Small intestine (tissue), 16 donors: ENCODE measurements around the gene SP3. TPM values are rescaled to one million over a fixed set of nuclear protein-coding genes. Genes with fewer than 3 reads are reported as not detected.
A peak's percentile ranks its signal among the peaks of the same experiment; 100 is the strongest.

Experiments
- DNase-seq, 2 donors: peaks; one replicate each; pipeline versions ENCODE4 v3.0.0 to v3.0.0-alpha.2; 2013
- FAIRE-seq: peaks from 2 replicates; lab custom pipeline; 2012; peaks lifted over from hg19 to GRCh38; lab: Jason Lieb, UNC
- H3K27ac ChIP-seq, 3 donors: one replicate each; pipeline ENCODE4 v1.5.1; 2013; ENCODE audit warnings: low read length in 2 of 3, mild to moderate bottlenecking in 2 of 3, control low read depth in 1 of 3, inconsistent platforms in 1 of 3, low read depth in 1 of 3, moderate library complexity in 1 of 3
- H3K27me3 ChIP-seq, 3 donors: one replicate each; pipeline ENCODE4 v1.6.1; 2013; ENCODE audit warnings: low read length in 3 of 3, inconsistent platforms in 1 of 3; ENCODE audit not compliant: control insufficient read depth in 3 of 3, insufficient read depth in 3 of 3
- H3K36me3 ChIP-seq, 3 donors: one replicate each; pipeline ENCODE4 v1.6.1; 2013; ENCODE audit warnings: low read length in 3 of 3, inconsistent platforms in 1 of 3, low read depth in 1 of 3, mild to moderate bottlenecking in 1 of 3, moderate library complexity in 1 of 3; ENCODE audit not compliant: control insufficient read depth in 3 of 3, insufficient read depth in 2 of 3
- H3K4me1 ChIP-seq, 3 donors: one replicate each; pipeline ENCODE4 v1.6.1; 2013; ENCODE audit warnings: low read length in 2 of 3, inconsistent platforms in 1 of 3, low read depth in 1 of 3, mild to moderate bottlenecking in 1 of 3, moderate library complexity in 1 of 3; ENCODE audit not compliant: control insufficient read depth in 3 of 3, insufficient read depth in 2 of 3
- H3K4me3 ChIP-seq, 3 donors: one replicate each; pipeline ENCODE4 v1.5.1; 2013; ENCODE audit warnings: low read length in 3 of 3, control low read depth in 1 of 3, inconsistent platforms in 1 of 3, low read depth in 1 of 3, mild to moderate bottlenecking in 1 of 3, moderate library complexity in 1 of 3
- H3K9me3 ChIP-seq, 2 donors: one replicate each; pipeline ENCODE4 v1.6.1; 2013; ENCODE audit warnings: low read depth in 1 of 2, low read length in 1 of 2; ENCODE audit not compliant: control insufficient read depth in 2 of 2, insufficient read depth in 1 of 2
- WGBS, 3 donors: extraction: QIAGEN DNeasy Blood & Tissue Kit; methylation state at CpG; one replicate each; pipeline ENCODE4 v1.1.7; 2013; 5-methylcytosine and 5-hydroxymethylcytosine counted together
- long read RNA-seq, 10 donors: transcript quantifications; one replicate each; lab custom pipeline, GENCODE V29; 2026
- polyA plus RNA-seq, 4 donors: library from polyadenylated mRNA; stranded (reverse) in 3 of 4; unstranded in 1 of 4; fragments of 200-250 nt in 3 of 4; fragments of 120-200 nt in 1 of 4; gene quantifications; one replicate each; pipeline versions ENCODE4 v1.2.1 to v1.2.3, GENCODE V29; 2013
- donor health status: healthy with polysubstance abuse.
- donor health status: control.
- donor health status: control.
- donor health status: Bipolar disorder and iron deficiency.
- donor health status: healthy.

SP3 gene
- 10 to 100 TPM; 15.0 to 79.8 (median 19.1) TPM for polyA plus RNA-seq
- long read RNA-seq, donor 1 = 0 reads
- long read RNA-seq, donor 2, full-length matches to known transcripts = 4 of 4 reads
- long read RNA-seq, donor 2, partial matches to known transcripts = 0 of 4 reads
- long read RNA-seq, donor 2, other reads (novel, unspliced or antisense) = 0 of 4 reads
- long read RNA-seq, donor 3, full-length matches to known transcripts = 5 of 5 reads
- long read RNA-seq, donor 3, partial matches to known transcripts = 0 of 5 reads
- long read RNA-seq, donor 3, other reads (novel, unspliced or antisense) = 0 of 5 reads
- long read RNA-seq, donor 4, full-length matches to known transcripts = 1 of 1 reads
- long read RNA-seq, donor 4, partial matches to known transcripts = 0 of 1 reads
- long read RNA-seq, donor 4, other reads (novel, unspliced or antisense) = 0 of 1 reads
- long read RNA-seq, donor 5, full-length matches to known transcripts = 1 of 1 reads
- long read RNA-seq, donor 5, partial matches to known transcripts = 0 of 1 reads
- long read RNA-seq, donor 5, other reads (novel, unspliced or antisense) = 0 of 1 reads
- long read RNA-seq, donor 6, partial matches to known transcripts = 7 of 11 reads
- long read RNA-seq, donor 6, other reads (novel, unspliced or antisense) = 0 of 11 reads
- long read RNA-seq, donor 7 = 0 reads
- long read RNA-seq, donor 8 = 0 reads
- long read RNA-seq, donor 9, partial matches to known transcripts = 0 of 1 reads
- long read RNA-seq, donor 9, other reads (novel, unspliced or antisense) = 0 of 1 reads
- long read RNA-seq, donor 10, transcript SP3-203 (5 exons, 3,937 nt) = major isoform, 8 of 31 reads
- long read RNA-seq, donor 10, partial matches to known transcripts = 23 of 31 reads
- long read RNA-seq, donor 10, other reads (novel, unspliced or antisense) = 0 of 31 reads

DNA sequence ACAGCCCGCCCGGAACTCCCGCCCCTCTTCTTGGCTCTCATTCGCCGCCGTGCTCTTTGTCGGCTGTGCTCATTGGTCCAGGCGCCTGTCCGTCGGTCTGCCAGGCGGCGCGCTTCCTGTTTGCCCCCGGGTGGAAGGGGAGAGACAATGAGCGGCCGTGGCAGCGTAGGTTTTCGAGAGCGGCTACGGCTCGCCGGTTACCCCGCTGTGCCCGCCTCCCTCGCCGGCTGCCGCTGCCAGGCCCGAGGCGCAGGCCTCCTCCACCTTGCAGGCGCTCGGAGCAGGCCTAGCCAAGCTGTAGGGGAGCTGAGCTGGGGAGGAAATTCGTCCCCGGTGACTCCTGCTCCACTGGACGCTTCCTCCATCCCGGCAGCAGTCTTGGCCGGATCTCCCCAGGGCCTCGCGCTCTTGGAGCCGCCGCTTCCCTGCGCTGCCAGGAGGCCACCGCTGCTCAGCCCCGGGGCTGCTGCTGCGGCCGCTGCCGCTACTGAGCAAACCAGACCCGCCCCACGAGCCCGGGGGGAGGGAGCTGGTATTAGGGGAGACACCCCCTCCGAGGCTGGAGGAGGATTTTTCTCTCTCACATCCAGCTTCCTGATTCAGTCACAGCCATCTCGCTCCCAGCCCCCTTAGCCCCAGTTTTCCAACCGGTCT is at the start of gene SP3:
SP3 (minus strand) TSS at position 2 of the 654 bp plus-strand sequence. CDS start 202 bp downstream, outside the sequence.
- WGBS, 3 donors = 0 to 1% (median 0%) methylated on average over 41 to 52 of the region's 52 CpGs
- H3K9me3 ChIP-seq = no peaks in the 10 kb centered on the region
- DNase-seq (peak; percentile 98), FAIRE-seq (no peak)
- peak within 1 kb of the TSS; percentile 93 to 100 (median 98) for H3K4me3 ChIP-seq
- peaks cover 0 to 26% (median 2%) of the 10 kb centered on the region in 3 donors for H3K4me1 ChIP-seq
- H3K27me3 ChIP-seq = no peaks in the 10 kb centered on the region
- H3K27ac ChIP-seq = peak within 1 kb of the TSS; percentile 85 to 100 (median 98)
- H3K36me3 ChIP-seq = peaks cover 0 to 3% (median 1%) of the 10 kb centered on the region in 3 donors

- H3K27ac ChIP-seq = peak overlapping the region in 1 of 3 donors; percentile 4
- H3K27me3 ChIP-seq = no peaks in the 10 kb centered on the region
- no peaks in the 10 kb centered on the region for H3K36me3 ChIP-seq
- FAIRE-seq (no peak), DNase-seq (no peak)
- no peak overlapping the region for H3K4me3 ChIP-seq
- no peaks in the 10 kb centered on the region for H3K9me3 ChIP-seq
- WGBS, 3 donors = 80 to 92% (median 89%) methylated on average over 2 of the region's 2 CpGs
- H3K4me1 ChIP-seq = peaks cover 0 to 28% (median 12%) of the 10 kb centered on the region in 3 donors
Measured at GRCh38 chr2:174014699-174015070, 49.5 kb upstream of the SP3 start.

- WGBS, 3 donors = 77 to 91% (median 90%) methylated on average over 6 of the region's 6 CpGs
- FAIRE-seq (no peak), DNase-seq (no peak)
- peak overlapping the region in 2 of 3 donors; percentile 79 to 87 for H3K27ac ChIP-seq
- H3K27me3 ChIP-seq = no peaks in the 10 kb centered on the region
- no peaks in the 10 kb centered on the region for H3K9me3 ChIP-seq
- H3K36me3 ChIP-seq = no peaks in the 10 kb centered on the region
- H3K4me3 ChIP-seq = no peak overlapping the region
- peaks cover 0 to 28% (median 12%) of the 10 kb centered on the region in 3 donors for H3K4me1 ChIP-seq
Measured at GRCh38 chr2:174014011-174014698, 49.0 kb upstream of the SP3 start.

GRCh38 chr2:174013315-174013751 is 48.2 kb upstream of the SP3 start:
- no peak for FAIRE-seq

DNA sequence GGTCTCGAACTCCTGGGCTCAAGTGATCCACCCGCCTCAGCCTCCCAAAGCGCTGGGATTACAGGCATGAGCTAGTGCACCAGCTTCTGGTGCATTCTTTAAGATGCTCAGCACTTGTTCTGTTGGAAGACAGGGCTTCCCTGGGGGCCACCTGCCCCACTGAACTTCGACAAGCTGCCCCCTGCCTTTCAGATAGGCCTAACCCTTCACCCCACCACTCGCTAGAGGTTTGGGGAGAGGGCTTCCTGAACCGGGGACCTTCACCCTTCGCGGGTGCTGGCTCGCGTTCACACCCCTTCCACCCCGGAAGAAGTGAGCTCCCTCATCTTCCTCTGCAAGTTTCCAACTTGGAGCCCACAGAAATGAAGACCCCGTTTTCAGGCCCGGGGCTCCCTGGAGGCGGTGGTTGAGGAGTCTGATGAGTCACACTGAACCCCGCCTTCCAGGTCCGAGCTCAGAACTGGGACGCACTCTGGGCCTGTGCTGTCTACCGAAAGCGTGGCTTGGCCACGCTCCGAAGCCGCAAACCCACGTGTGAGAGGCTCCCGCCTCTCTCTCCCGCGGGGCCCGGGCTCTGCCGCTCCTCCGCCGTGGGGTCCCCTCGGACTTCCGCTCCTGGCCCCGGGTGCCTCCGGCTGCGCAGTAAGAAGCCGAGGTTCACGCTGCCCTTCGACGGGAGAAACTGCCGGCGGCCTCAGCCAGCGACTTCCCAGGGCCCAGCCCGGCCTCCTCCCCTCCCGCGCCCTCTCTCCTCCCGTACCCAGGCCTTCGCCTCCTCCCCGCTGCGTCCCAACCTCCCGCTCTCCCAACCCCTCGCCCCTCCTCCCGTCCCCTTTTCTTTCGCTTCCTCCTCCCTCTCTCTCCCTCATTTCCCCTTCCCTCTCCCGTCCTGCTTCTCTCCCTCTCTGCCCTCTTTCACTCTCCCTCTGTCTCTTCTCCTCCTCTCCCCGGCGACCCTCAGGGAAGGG is 47.5 kb upstream of the SP3 start:
- Histone ChIP-seq H3K27me3 (no peaks in the 10 kb centered on the region), H3K27ac (peak overlapping the region; percentile 12 to 87 (median 79)), H3K36me3 (no peaks in the 10 kb centered on the region), H3K4me1 (peaks cover 0 to 28% (median 12%) of the 10 kb centered on the region in 3 donors), H3K9me3 (no peaks in the 10 kb centered on the region), H3K4me3 (peak overlapping the region in 2 of 3 donors; percentile 19 to 40)
- FAIRE-seq (no peak), DNase-seq (peak; percentile 52 to 84)
- 30 to 44% (median 41%) methylated on average over 56 of the region's 56 CpGs for WGBS, 3 donors

More at GRCh38 chr2:174013315-174013751, 48.2 kb upstream of the SP3 start:
- DNase-seq = peak in 1 of 2 donors; percentile 74
- H3K9me3 ChIP-seq = no peaks in the 10 kb centered on the region
- 57 to 73% (median 66%) methylated on average over 17 of the region's 17 CpGs for WGBS, 3 donors
- no peaks in the 10 kb centered on the region for H3K36me3 ChIP-seq
- H3K4me3 ChIP-seq = peak overlapping the region in 2 of 3 donors; percentile 19 to 40
- peak overlapping the region; percentile 12 to 87 (median 79) for H3K27ac ChIP-seq
- H3K4me1 ChIP-seq = peaks cover 0 to 28% (median 12%) of the 10 kb centered on the region in 3 donors
- no peaks in the 10 kb centered on the region for H3K27me3 ChIP-seq

DNA sequence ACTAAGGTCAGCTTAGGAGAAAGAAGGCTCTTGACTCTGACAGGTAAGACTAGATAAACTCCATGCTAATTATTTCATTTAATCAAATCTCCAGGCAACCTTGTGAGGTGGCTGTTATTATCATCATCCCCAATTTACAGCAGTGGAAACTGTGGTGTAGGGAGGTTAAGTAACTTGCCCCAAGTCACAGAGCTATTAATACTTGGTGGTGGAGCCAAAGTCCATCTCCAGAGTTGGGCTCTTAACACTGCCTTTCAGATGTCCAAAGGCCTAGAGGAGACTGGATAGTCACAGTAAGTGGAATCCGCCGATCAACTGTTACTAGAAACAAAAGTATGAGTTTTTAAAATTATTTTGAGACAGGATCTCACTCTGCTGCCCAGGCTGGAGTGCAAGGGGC is 46.6 kb upstream of the SP3 start:
- DNase-seq (peak; percentile 72 to 75), FAIRE-seq (no peak)
- 88 to 93% (median 92%) methylated on average over 2 of the region's 2 CpGs for WGBS, 3 donors
- Histone ChIP-seq H3K4me1 (peaks cover 0 to 31% (median 12%) of the 10 kb centered on the region in 3 donors), H3K36me3 (no peaks in the 10 kb centered on the region), H3K4me3 (no peak overlapping the region), H3K27me3 (no peaks in the 10 kb centered on the region), H3K27ac (peak overlapping the region in 2 of 3 donors; percentile 1 to 79), H3K9me3 (no peaks in the 10 kb centered on the region)

DNA sequence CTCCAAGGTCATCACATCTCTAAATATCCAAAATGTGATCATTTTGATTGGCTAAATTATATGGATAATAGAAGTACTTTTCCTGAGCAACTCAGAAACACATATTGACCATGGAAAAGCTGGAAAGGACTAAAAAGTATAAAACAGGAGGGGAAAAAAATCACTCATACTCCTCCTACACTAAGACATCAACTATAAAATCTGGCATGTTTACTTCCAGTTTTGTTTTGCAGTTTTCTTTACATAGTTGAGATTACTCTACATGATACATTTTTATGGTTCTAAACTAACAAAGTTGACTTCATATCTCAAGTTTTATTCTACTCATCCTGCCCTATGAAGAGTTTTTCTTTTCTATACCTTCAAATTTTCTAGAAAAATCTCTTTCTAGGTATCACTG is 46.0 kb upstream of the SP3 start:
- Histone ChIP-seq H3K9me3 (no peaks in the 10 kb centered on the region), H3K27me3 (no peaks in the 10 kb centered on the region), H3K4me1 (peaks cover 0 to 33% (median 12%) of the 10 kb centered on the region in 3 donors), H3K36me3 (no peaks in the 10 kb centered on the region), H3K27ac (peak overlapping the region in 1 of 3 donors; percentile 21), H3K4me3 (no peak overlapping the region)
- DNase-seq (peak in 1 of 2 donors; percentile 11), FAIRE-seq (no peak)
